Fibroblast of lung (primary cell): Measurements from ENCODE around the gene OR51B6.

Experiments
- CTCF ChIP-seq, 2 donors: IDR thresholded peaks in 1 of 2; conservative IDR thresholded peaks in 1 of 2; 1 replicate in 1 of 2; 2 replicates in 1 of 2; pipeline ENCODE4 v1.5.1; 2011 to 2012; ENCODE audit warnings: low read length in 2 of 2, control low read depth in 1 of 2, inconsistent platforms in 1 of 2, low read depth in 1 of 2, mild to moderate bottlenecking in 1 of 2
- EZH2 ChIP-seq: IDR thresholded peaks from 2 replicates; pipeline ENCODE4 v1.5.1; 2012; ENCODE audit warnings: low read length, control low read depth, mild to moderate bottlenecking; ENCODE audit errors: missing control alignments

- no peak for TF ChIP-seq CTCF (conservative IDR thresholded peaks at IDR 0.05 in 1 of 2, IDR thresholded peaks at IDR 0.05 in 1 of 2; ENCODE audit: low read depth in 1 of 2, low read length in 2 of 2)
- no peak for TF ChIP-seq EZH2
These were observed 27.1 kb upstream of the OR51B6 start, which contains the start of gene OR51B2 for GRCh38 chr11:5324197-5324596.
